NOMO-1 treated with DMSO at 0.1 percent for 48 hours (cell line): Measurements from ENCODE around the gene ZNF385B.

Experiments
- DNase-seq: peaks from one replicate; lab custom pipeline; 2025; ENCODE audit not compliant: unreplicated experiment; lab: John Stamatoyannopoulos, UW

Gene ZNF385B

DNA sequence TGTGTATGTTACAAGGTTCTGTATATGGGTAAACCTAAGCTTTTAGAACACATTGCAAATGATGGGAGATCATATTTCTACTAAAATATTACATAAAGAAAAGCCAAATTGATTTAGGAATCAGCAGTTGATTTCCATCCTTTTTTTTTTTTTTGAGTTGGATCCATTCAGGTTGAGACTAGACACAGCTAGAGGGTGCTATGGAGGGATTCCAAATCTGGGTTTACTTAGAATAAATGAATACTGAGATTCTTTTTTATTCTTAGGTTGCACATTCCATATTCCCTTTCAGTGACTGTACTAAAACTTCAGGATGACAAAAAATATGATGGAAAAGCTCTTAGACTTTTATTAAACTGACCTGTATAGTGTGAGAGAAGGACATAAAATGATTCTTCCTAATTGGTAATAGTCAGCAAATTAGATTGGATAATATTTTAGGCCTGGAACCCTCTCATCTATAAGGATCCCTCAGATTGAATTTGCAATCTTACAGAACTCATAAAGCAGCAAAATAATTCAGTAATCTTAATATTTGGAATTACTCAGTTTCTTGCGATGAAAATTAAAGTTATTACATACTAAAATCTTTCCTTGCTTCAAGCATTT, 413.5 kb downstream of the ZNF385B start:
- DNase-seq: no peak

DNA sequence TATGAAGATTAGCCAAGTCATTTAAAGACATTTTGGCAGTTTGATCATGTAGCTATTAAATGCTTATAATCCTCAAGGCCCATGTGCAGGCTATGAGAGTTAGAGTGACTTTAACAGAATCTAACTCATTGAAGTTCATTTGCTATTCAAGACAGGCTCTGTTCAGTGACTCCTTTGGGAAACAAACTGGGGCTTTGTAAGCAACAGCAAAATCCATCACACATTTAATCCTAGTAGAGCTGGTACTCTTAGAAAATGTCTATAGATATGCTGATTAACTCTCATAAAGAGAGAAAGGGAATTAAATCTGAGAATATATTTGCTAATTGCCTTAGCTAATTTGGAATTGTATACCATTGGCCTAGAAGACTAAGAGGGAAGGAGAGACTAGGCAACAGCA, 414.0 kb downstream of the ZNF385B start:
- no peak for DNase-seq

DNA sequence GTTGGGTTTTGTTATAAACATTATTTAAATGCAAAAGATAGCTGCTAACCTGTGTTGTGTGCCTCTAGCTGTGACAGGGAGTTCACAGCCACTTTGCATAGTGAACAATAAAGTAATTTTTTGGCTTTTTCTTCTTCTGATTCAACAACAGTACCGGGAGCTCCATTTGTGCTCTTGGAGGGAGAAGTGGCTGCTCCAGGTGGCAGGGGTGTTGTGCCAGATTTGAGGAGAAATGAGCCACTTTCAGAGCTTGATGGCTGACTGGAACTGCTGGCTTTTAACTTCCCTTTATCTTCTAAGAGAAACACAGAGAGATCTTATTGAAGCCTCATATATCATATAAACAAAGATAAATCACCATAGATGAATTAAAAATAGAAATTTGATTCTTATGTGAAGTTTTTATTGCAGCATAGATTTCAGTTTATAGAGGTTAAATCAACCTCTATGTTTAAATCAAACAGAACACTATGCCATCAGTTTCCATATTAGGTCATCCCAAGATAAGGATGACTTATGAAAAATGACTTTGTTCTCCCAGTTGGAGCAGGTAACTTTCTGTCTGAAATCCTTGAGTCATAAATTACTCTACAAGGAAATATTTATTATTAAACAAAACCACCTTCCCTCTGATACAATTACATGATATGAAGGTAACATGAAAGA, 414.8 kb downstream of the ZNF385B start:
- no peak for DNase-seq

DNA sequence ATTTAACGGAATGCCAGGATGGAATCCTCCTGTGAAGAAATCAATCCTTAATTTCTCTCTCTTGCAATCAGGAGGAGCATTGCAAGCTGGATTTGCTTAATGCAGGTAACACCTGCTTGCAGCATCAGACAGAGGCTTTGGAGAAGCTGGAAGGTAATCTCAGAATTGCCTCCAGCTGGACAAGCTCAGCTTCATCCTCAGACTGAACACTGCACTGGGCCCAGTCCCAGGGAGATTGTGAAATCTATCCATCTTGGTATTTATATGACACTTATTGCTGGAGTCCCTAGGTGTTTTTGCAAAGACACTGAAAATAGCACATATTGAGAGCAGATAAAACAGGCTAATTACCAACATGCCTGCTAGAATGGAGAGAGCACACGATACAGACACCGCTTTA, 417.4 kb downstream of the ZNF385B start:
- no peak for DNase-seq

DNA sequence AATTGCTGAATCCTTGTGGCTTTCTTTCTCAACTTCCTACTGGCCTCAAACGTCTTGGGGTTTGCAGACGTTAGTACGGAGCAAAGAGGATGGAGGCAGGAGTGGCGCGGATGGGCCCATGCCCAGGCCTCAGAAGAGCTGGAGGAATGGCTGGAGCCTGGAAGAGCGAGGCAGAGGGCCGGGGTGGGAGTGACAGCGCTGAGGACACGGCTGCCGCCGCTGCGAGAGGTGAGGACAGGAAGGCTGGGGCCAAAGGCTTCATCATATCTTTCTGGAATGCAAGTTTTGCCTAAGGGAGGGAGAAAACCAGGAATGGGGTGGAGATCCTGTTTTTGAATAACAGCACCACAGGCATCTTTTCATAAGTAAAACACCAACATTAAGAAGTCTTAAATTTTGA, 418.2 kb downstream of the ZNF385B start:
- peak; percentile 8 for DNase-seq

DNA sequence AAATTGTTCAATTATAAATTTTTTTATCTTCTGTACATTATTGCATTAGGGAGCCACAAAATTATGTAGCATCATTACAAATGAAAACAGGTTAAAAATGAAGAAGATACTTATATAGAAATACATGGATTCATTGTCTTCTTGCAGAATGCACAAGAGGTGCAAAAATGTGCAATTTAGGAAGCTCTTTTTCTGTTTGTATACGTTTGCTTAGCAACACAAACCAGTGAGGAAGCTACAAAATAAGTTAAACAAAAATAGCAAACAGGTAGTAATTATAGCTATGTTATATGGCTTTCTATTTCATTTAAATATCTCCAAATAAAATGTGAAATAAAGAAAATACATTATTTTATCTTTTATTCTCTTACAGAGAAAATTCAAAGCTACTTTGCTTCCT, 419.2 kb downstream of the ZNF385B start:
- peak; percentile 53 for DNase-seq

DNA sequence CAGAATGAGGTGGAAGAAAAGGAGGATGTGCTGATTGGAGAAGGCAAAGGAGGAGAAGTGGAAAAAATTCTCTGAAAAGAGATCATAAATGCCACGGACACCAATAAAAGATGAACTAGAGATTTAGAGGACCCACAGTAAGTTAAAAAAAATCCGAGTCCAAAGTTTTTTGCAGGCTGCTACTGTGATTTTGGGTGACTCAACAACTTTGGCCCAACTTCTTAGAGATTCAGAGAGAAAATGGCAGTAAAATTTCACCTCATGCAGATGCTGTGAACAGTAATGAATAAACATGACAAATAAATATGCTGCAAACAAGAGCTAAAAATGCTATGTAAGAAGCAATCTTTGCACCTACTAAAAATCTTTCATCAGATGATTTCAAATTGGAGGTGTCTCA, 419.9 kb downstream of the ZNF385B start:
- DNase-seq: no peak

DNA sequence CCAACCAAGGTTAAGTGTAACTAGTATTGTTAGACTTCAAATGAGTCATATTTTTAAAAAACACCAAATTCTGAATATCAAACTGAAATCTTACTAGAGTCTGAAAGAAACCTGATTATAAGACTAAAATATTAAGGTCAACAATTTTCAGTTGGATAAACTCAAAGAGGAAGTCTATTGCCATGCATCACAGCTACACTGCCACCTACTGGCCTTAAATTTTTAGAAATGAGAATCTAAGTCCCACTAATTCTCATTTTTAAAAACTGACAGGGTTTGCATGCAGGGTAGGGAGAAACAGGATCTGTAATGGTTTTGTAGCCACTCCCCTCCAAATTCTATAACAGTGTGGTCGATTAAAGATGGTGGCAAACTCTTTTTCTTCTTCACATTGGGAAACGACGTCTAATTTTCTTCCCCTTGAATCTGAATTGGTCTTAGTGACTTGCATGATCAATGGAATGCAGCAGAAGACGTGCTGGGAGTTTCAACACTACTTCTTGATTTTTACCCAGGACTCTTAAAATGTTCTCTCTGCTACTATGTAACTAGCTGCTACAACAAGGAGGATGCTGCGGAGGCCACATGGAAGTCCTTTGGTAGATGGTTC, 420.7 kb downstream of the ZNF385B start:
- peak; percentile 42 for DNase-seq

DNA sequence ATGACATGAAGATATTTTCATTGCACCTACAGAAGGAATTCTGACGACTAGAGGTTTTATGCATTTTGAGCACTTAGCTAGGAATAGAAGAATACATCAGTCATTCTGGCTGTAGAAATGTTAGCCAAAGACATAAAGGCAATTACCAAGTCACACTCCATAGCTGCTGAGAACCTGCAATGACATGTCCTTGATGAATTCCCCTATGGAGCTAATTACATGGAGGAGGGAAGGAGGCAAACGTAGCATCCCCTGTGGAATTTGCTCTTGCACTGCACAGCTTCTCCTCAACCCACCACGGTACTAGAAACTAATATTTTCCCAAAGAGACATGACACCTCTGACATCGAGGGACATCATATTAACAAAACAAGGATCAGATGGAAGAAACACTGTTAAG, 422.8 kb downstream of the ZNF385B start:
- DNase-seq: no peak

DNA sequence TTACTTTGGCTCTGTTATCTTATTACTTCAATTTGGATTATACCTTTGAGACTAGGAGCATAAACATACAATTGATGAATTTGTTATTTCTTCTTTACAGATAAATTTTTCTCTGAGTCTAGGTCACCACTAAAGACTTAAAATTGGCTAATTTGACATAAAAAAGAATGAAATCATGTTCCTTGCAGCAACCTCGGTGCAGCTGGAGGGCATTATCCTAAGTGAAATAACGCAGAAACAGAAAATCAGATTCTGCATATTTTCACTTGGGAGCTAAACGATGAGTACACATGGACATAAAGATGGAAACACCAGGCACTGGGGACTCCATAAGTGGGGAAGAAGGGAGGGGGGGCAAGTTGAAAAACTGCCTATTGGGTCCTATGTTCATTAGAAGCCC, 424.0 kb downstream of the ZNF385B start:
- no peak for DNase-seq

DNA sequence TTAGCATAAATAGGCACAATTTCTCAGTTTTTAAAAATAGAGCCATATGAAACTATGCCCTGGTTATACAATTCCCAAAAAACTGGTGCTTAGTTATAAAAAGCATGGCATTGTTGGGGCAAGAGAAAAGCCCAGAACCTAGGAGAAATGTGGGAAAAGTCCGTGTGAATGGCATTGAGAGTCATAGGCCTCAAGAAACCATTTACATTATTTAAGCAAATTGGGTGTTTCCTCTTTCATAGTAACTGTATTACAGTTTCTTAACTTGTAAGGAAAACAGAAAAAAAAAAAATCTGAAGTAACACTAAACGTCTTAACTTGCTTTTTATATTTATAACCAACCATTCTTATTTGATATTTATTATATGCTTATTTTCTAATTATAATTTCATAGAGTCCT, 425.8 kb downstream of the ZNF385B start:
- DNase-seq: no peak

DNA sequence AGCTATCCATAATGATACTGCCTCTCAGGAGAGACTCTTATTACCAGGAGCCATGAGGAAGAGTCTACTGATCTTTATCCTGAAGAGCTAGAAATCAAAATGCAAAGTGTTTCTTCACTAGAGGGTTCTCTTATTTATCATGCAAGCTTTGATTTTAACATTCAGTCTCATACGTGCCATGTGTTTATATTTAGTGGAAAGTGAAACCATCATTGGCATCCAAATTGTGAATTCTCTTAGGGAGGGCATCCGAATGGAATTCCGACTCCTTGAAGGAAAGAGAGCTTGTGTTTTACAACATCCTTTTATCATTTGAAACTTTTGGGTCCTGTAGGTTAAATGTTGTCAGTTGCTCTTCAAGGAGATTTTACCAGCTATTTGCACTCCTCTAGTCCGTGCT, 426.4 kb downstream of the ZNF385B start:
- no peak for DNase-seq

DNA sequence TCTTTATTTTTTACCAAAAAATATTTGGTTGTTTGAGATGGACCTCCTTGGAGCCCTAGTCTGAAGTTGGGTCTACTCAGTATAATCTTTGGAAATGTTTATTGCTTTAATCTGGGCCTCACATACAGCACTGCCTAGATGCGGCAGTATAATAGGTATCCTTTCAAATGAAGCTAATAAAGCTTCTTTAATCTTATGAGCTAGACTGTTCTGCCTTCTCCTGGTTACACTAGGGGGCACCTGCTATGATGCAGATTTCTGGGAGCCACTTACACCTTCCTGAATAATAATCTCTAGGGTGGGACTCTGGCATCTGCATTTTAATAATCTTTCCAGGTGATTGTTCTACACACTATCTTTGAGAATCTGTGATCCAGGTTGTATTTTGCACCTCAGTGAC, 427.1 kb downstream of the ZNF385B start:
- DNase-seq: no peak

DNA sequence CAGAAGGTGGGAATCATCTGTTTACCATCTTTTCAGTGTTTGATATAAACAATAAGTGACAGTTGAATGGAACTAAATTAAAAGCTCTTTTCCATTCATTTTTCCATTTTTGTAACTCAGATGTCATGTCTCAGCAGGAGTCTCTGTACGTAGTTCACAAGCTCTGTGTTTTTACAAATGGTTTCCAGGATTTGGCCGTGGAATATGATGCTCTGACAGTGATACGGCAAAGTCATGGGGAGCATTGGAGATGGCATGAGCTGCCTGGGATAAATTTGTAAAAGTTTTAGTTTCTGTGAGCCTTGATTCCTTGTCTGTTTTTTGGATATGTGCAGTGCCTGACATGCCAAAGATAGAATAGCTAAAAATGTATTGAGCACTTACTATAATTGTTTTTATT, 428.7 kb downstream of the ZNF385B start:
- no peak for DNase-seq

DNA sequence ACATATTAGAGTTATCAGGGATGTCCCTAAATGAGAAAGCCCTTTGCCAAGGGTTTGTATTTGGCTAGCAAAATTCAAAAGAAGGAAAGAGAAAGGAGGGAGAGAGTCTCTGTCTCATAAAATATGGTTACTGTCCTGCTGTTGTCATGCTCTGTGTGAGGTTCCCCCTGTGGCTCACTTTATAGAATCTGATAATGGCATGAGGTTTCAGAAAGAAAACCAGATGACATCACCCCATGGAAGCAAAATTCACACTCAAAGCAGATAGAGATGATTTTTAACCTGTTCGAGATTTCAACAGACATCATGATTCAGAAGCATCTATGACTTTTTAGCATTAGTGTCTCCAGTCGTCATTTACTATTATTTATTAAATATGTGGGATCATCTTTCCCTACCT, 431.8 kb downstream of the ZNF385B start:
- DNase-seq: no peak

DNA sequence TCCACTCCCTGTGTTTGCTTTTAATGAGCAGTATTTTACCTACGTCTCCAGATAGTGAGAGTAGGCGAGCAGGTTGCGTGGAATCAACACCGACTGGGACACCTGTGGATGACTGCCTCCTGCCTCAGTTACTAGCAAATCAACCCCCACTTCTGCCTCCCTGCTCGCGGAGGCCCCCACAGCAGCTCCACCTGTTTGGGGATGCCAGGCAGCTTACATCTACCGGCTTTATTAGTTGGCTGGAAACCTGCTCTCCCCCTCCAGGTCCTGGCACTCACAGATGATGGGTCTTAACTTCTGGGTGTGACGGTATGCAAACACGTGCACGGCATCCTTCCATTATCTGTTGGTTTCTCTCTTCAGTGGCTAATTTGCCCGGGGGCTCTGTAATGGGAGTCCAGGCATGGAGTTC, 432.3 kb downstream of the ZNF385B start:
- no peak for DNase-seq

DNA sequence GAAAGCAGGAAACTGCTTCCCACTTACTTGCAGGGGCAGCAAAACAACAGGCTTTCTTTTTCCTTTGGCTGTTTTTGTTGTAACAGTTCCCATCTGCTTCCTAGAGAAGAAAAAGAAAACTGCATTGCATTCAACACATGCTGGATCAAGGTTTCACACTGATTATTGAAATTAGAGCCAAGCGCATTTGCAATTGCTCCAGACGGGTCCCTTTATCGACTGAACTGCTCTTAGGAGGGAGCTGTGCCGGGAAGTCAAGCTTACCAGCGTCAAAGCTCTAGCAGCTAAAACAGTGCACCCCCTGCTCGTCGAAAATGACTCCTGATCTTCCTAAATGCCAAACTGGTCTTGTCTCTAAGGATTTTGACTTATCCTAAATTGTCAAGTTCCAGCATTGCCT, 432.8 kb downstream of the ZNF385B start:
- no peak for DNase-seq

DNA sequence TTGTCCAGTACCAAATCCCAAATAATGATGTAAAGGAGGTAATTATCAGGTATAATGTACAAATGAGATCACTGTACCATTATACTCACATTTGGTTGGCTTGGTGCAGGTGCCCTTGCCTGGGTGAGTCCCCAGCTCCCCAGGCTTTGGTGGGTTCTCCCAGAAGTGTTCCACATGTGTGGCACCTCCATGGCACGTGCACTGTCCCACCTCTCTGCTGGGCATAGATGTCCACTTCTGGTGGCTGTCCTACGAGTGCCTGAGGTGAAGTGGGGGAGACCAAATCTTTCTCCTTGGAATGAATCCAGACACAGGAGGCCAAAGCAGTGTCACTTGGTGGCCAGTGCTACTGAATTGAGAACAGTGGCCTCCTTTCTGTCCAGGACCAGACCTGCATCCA, 434.3 kb downstream of the ZNF385B start:
- no peak for DNase-seq

DNA sequence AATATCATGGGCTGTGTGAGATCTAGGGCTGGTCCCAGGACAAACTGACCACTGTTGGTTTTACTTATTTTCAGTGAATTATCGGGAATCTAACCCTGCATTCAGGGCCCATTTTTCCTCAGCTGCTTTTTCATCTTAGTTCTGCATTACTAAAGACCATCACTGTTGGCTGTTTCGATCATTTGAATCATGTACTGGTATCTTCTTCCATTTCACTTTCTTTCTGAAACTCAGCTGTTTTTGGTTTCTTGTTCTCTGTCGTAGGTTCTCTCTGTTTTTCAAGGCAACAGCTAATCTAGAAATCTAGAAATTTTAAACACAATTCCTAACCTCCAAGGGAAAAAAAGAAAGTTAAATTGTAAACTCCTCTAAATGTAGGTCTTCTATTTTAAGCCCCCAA, 436.8 kb downstream of the ZNF385B start:
- DNase-seq: no peak

DNA sequence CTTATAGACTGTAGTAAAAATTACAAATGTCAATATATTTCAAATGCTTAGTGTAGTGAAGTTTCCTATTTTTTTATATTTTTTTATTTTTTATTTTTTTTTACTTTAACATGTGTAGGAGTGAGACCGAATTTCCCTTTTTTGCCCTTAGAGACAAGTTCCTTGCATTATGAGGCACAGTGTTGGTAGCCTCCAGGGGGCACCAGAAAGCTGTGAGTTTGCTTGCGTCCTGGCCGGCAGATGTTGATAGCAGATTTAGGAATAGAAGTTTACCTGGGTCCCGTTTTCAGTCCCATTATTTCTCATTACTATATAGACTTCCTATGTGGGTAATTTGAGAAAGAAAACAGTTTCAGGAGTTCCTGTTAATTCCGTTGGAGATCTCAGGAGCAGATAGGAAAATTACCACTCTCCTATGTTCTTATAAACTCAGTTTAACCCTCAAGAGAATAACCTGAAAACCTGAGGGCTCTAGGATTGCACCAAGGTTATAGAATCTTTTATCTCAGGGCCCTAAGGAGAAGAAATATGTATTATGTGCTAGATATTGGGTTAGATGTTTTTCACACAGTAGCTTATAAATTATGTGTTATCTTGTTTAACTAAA, 439.3 kb downstream of the ZNF385B start:
- DNase-seq: peak; percentile 29

DNA sequence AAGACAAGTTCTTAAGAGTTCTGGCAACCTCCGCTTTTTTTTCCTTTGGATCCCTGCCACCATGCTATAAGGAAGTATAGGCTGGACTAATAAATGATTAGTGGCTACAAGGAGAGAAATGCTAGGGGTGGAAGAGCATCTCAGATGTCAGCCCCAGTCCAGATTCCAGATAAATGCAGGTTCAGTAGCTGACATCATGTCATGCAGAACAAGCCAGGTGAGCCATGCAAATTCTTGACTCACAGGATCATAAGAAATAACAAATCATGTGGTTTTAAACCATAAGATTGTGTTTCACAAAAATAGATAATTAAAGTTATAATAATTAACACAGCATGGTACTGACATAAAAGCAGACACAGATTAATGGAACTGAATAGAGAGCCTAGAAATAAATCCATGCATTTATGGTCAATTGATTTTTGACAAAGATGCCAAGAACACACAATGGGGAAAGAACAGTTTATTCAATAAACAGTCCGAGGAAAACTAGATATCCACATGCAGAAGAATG, 443.9 kb downstream of the ZNF385B start:
- no peak for DNase-seq

DNA sequence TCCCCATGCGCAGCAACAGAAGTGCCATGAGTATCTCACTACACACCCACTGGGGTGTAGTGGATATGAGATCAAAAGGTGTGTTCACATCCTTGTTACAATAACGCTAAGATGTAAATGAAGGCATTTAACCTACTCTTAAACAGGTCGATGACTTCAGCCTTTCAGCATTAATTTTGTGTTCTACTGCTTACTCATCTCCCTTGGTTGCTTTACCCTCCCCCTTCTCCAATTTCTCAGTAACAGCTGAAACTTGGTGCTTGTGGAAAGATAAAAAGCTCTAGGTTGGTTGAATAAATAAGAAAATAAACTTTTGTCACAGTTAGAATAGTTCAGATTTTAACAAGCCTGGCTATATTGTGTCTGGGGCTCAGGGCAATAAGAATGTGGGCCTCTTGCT, 449.3 kb downstream of the ZNF385B start:
- no peak for DNase-seq
